ENCODE results near the gene KLHL29. TPM values are rescaled to one million over a fixed set of nuclear protein-coding genes. Genes with fewer than 3 reads are reported as not detected.

Gene KLHL29
- total and polyA plus RNA-seq, 2 of the 13 experiments (the other 11 are each of a cell fraction or from before 2014, with no cell fraction given) = 0.01 TPM; not detected in 1

DNA sequence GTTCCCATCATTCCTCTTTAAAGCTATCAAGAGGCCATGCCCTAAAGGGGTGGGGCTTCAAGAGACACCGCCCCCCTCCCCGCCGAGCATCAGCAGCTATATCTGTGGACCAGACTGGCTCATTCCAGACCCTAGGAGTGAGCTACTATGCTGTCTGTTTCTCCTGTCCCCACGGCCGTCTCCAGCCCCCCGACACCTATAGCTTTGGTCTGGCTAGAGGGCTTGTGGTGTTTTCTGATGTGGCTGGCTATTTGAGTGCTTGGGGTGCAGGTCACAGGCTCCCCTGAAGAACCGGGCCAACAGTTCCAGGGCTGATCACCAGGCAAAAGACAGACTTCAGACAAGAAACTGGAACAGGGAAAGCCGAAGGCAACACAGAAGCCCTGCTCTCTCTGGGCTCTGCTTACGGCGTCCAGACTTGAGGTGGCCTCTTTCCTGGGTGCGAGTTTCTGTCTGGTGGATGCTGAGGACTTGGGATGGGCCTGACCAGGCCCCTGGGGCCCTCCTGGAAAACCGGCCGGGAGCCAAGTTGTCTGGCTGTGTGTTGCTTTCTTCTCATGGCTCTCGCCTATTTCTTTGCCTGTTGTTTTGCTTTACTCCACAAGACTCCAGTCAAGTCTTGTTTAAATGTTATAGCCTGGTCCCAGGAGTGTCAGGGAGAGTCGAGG lies 83.6 kb downstream of the KLHL29 start:
- Histone ChIP-seq H3K9ac (ENCODE audit: insufficient read depth, low read depth, low read length) (no peak overlapping the region), H3K9me3 (ENCODE audit: low read length) (no peaks in the 10 kb centered on the region), H3K4me2 (ENCODE audit: low read depth, low read length) (no peak overlapping the region), H2AFZ (ENCODE audit: low read length) (no peak overlapping the region), H3K36me3 (replicated peaks in 1 of 2; ENCODE audit: control insufficient read depth in 1 of 2, insufficient read depth in 2 of 2, low read length in 2 of 2) (no peaks in the 10 kb centered on the region), H4K20me1 (ENCODE audit: insufficient read depth, low read length) (no peaks in the 10 kb centered on the region), H3K27me3 (ENCODE audit: control insufficient read depth in 1 of 2, insufficient read depth in 2 of 2, low read length in 2 of 2) (peaks cover 3 to 49% of the 10 kb centered on the region in 2 experiments; a peak in 3 of 5 replicates), H3K79me2 (ENCODE audit: insufficient read depth, low read length) (no peaks in the 10 kb centered on the region), H3K4me3 (replicated peaks in 1 of 3; ENCODE audit: insufficient read depth in 1 of 3, low read depth in 2 of 3, low read length in 3 of 3) (no peak overlapping the region), H3K4me1 (ENCODE audit: insufficient read depth, low read length) (no peaks in the 10 kb centered on the region), H3K27ac (ENCODE audit: extremely low read length, insufficient read depth, low read length) (no peak overlapping the region)
- FAIRE-seq = no peak
- WGBS (ENCODE audit: low lambda C conversion rate) = 20% methylated on average over 15 of the region's 15 CpGs
- CTCF ChIA-PET (ENCODE audit: low intra/inter-chr PET ratio, low total read pairs) = no interaction called here
- no peak for TF ChIP-seq RBAK (CRISPR knock-in tag; IDR thresholded peaks at IDR 0.05)
- TF ChIP-seq, protein P1, sequence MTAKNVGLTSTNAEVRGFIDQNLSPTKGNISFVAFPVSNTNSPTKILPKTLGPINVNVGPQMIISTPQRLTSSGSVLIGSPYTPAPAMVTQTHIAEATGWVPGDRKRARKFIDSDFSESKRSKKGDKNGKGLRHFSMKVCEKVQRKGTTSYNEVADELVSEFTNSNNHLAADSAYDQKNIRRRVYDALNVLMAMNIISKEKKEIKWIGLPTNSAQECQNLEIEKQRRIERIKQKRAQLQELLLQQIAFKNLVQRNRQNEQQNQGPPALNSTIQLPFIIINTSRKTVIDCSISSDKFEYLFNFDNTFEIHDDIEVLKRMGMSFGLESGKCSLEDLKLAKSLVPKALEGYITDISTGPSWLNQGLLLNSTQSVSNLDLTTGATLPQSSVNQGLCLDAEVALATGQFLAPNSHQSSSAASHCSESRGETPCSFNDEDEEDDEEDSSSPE (CRISPR knock-in tag; IDR thresholded peaks at IDR 0.05) = no peak
- TF ChIP-seq ETV5 (CRISPR knock-in tag; IDR thresholded peaks at IDR 0.05; ENCODE audit: borderline replicate concordance) = no peak
- no peak for TF ChIP-seq TEAD3 (CRISPR knock-in tag; optimal IDR thresholded peaks at IDR 0.05; ENCODE audit: borderline replicate concordance)
- POLR2A ChIA-PET = no interaction called here
- peak; percentile 23; the same call in 1 of the 3 replicates for ATAC-seq
- DNase-seq (ENCODE audit: low spot score) = no peak
- BruUV-seq (replicated peaks) = no TSS peak
- intact Hi-C loops (cut with micrococcal nuclease; ENCODE audit: unreplicated experiment) = loop anchor here (10.0 kb wide), 1 partner anchor 564 kb away; no protein-coding TSS in a partner anchor
- in situ Hi-C loops (cut with HindIII; ENCODE audit: extremely low pct_ligation_motif_present, low pct_unique_long_range_greater_than_20kb) = no loop called here

DNA sequence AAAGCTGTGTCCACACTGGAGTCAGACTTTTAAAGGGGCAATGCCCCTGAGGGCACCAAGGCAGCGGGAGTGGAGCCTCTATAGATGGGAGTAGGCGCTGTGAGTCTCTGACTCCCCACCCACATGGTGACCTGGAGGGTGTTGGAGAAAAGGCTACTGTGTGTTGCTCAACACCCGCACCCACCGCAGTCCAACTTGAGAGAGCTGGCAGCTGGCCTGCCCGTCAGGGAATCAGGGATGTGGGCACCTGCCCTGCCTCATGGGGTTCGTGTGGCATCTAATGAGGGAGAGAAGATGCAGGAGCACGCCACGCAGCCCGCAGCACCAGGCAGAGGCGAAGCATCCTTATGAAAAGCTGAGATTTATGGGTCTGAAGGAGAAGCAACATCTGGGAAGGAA lies 84.2 kb downstream of the KLHL29 start:
- H3K4me1 ChIP-seq (ENCODE audit: insufficient read depth, low read length) = no peaks in the 10 kb centered on the region
- no peaks in the 10 kb centered on the region for H3K36me3 ChIP-seq (replicated peaks in 1 of 2; ENCODE audit: control insufficient read depth in 1 of 2, insufficient read depth in 2 of 2, low read length in 2 of 2)
- no peaks in the 10 kb centered on the region for H3K79me2 ChIP-seq (ENCODE audit: insufficient read depth, low read length)
- ChIA-PET CTCF (ENCODE audit: low intra/inter-chr PET ratio, low total read pairs) (no interaction called here), POLR2A (no interaction called here)
- H3K4me2 ChIP-seq (ENCODE audit: low read depth, low read length) = no peak overlapping the region
- intact Hi-C loops (cut with micrococcal nuclease; ENCODE audit: unreplicated experiment) = loop anchor here (10.0 kb wide), 1 partner anchor 564 kb away; no protein-coding TSS in a partner anchor
- H2AFZ ChIP-seq (ENCODE audit: low read length) = no peak overlapping the region
- FAIRE-seq (no peak), ATAC-seq (peak; percentile 29; the same call in 2 of the 3 replicates), DNase-seq (ENCODE audit: low spot score) (no peak)
- no peaks in the 10 kb centered on the region for H4K20me1 ChIP-seq (ENCODE audit: insufficient read depth, low read length)
- H3K9ac ChIP-seq (ENCODE audit: insufficient read depth, low read depth, low read length) = no peak overlapping the region
- H3K4me3 ChIP-seq (replicated peaks in 1 of 3; ENCODE audit: insufficient read depth in 1 of 3, low read depth in 2 of 3, low read length in 3 of 3) = no peak overlapping the region
- peaks cover 3 to 50% of the 10 kb centered on the region in 2 experiments; a peak in 3 of 5 replicates for H3K27me3 ChIP-seq (ENCODE audit: control insufficient read depth in 1 of 2, insufficient read depth in 2 of 2, low read length in 2 of 2)
- no peaks in the 10 kb centered on the region for H3K9me3 ChIP-seq (ENCODE audit: low read length)
- no peak overlapping the region for H3K27ac ChIP-seq (ENCODE audit: extremely low read length, insufficient read depth, low read length)
- BruUV-seq (replicated peaks) = no TSS peak
- 44% methylated on average over 9 of the region's 10 CpGs for WGBS (ENCODE audit: low lambda C conversion rate)
- in situ Hi-C loops (cut with HindIII; ENCODE audit: extremely low pct_ligation_motif_present, low pct_unique_long_range_greater_than_20kb) = no loop called here
- TF ChIP-seq TBX2 (CRISPR knock-in tag; IDR thresholded peaks at IDR 0.05; ENCODE audit: borderline replicate concordance) (no peak), ZNF878 (CRISPR knock-in tag; IDR thresholded peaks at IDR 0.05) (no peak)
- TF ChIP-seq, protein P2, sequence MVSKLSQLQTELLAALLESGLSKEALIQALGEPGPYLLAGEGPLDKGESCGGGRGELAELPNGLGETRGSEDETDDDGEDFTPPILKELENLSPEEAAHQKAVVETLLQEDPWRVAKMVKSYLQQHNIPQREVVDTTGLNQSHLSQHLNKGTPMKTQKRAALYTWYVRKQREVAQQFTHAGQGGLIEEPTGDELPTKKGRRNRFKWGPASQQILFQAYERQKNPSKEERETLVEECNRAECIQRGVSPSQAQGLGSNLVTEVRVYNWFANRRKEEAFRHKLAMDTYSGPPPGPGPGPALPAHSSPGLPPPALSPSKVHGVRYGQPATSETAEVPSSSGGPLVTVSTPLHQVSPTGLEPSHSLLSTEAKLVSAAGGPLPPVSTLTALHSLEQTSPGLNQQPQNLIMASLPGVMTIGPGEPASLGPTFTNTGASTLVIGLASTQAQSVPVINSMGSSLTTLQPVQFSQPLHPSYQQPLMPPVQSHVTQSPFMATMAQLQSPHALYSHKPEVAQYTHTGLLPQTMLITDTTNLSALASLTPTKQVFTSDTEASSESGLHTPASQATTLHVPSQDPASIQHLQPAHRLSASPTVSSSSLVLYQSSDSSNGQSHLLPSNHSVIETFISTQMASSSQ (IDR thresholded peaks at IDR 0.05; ENCODE audit: low read depth) = no peak
- TF ChIP-seq, protein P2 (CRISPR knock-in tag; IDR thresholded peaks at IDR 0.05; ENCODE audit: borderline replicate concordance) = no peak

All from HepG2 (cell line).